ENCODE measurements around the gene RGS12.

RGS12 gene

GRCh38 chr4:3338976-3339531, 46.2 kb downstream of the RGS12 start:
- no peak for TF ChIP-seq CTCF (IDR thresholded peaks at IDR 0.05)
- no peak for TF ChIP-seq ZFX (IDR thresholded peaks at IDR 0.05; ENCODE audit: borderline replicate concordance)
- no peak overlapping the region for H3K27ac ChIP-seq

- no peak for TF ChIP-seq ZFX (IDR thresholded peaks at IDR 0.05; ENCODE audit: borderline replicate concordance)
- TF ChIP-seq CTCF (IDR thresholded peaks at IDR 0.05) = no peak
- H3K27ac ChIP-seq = no peak overlapping the region
Measured at GRCh38 chr4:3339577-3339976, 46.8 kb downstream of the RGS12 start.

- TF ChIP-seq ZFX (IDR thresholded peaks at IDR 0.05; ENCODE audit: borderline replicate concordance) = no peak
- no peak for TF ChIP-seq CTCF (IDR thresholded peaks at IDR 0.05)
- H3K27ac ChIP-seq = no peak overlapping the region
Measured at GRCh38 chr4:3340038-3340699, 47.3 kb downstream of the RGS12 start.

GRCh38 chr4:3340700-3341083, 47.9 kb downstream of the RGS12 start:
- H3K27ac ChIP-seq = no peak overlapping the region
- TF ChIP-seq CTCF (IDR thresholded peaks at IDR 0.05) = peak; percentile 71
- TF ChIP-seq ZFX (IDR thresholded peaks at IDR 0.05; ENCODE audit: borderline replicate concordance) = no peak

GRCh38 chr4:3341760-3342159, 48.9 kb downstream of the RGS12 start:
- no peak overlapping the region for H3K27ac ChIP-seq
- TF ChIP-seq ZFX (IDR thresholded peaks at IDR 0.05; ENCODE audit: borderline replicate concordance) (no peak), CTCF (IDR thresholded peaks at IDR 0.05) (no peak)

- no peak overlapping the region for H3K27ac ChIP-seq
- TF ChIP-seq ZFX (IDR thresholded peaks at IDR 0.05; ENCODE audit: borderline replicate concordance) (no peak), CTCF (IDR thresholded peaks at IDR 0.05) (no peak)
Measured at GRCh38 chr4:3342182-3342854, 49.5 kb downstream of the RGS12 start.
